Measurements from ENCODE around the gene TLR4.

Gene TLR4

GRCh38 chr9:117691367-117691766, 12.8 kb upstream of the TLR4 start:
- DNase-seq (ENCODE audit: extremely low spot score): no peak
- POLR2A ChIA-PET: no interaction called here
- CTCF ChIA-PET: no interaction called here

GRCh38 chr9:117696154-117696553, 8.0 kb upstream of the TLR4 start:
- DNase-seq (ENCODE audit: extremely low spot score): no peak
- ChIA-PET POLR2A (no interaction called here), CTCF (interaction anchor here (1.2 kb wide), 1 partner anchor 856 kb away, joined by 3 read pairs; no protein-coding TSS in a partner anchor)
- TF ChIP-seq HDGF (IDR thresholded peaks at IDR 0.05; ENCODE audit: borderline replicate concordance) (no peak), LEF1 (IDR thresholded peaks at IDR 0.05; ENCODE audit: borderline replicate concordance) (no peak), ARNT (IDR thresholded peaks at IDR 0.05) (no peak), L3MBTL2 (conservative IDR thresholded peaks at IDR 0.05) (no peak), ZNF384 (IDR thresholded peaks at IDR 0.05) (no peak), TARDBP (IDR thresholded peaks at IDR 0.05) (no peak), SP1 (IDR thresholded peaks at IDR 0.05) (no peak), SUZ12 (IDR thresholded peaks at IDR 0.05) (no peak)

More at GRCh38 chr9:117691367-117691766, 12.8 kb upstream of the TLR4 start:
- no peak for TF ChIP-seq PKNOX1 (IDR thresholded peaks at IDR 0.05)
- TF ChIP-seq LEF1 (IDR thresholded peaks at IDR 0.05; ENCODE audit: borderline replicate concordance): no peak
- TF ChIP-seq SP1 (IDR thresholded peaks at IDR 0.05): no peak
- TF ChIP-seq HDGF (IDR thresholded peaks at IDR 0.05; ENCODE audit: borderline replicate concordance): no peak
- TF ChIP-seq BHLHE40 (IDR thresholded peaks at IDR 0.05; ENCODE audit: borderline replicate concordance): no peak

GRCh38 chr9:117697046-117697445, 7.2 kb upstream of the TLR4 start:
- no peak for DNase-seq (ENCODE audit: extremely low spot score)
- ChIA-PET CTCF (interaction anchor here (1.2 kb wide), 1 partner anchor 855 kb away, joined by 3 read pairs; no protein-coding TSS in a partner anchor), POLR2A (no interaction called here)
- TF ChIP-seq NFRKB (IDR thresholded peaks at IDR 0.05) (no peak), L3MBTL2 (conservative IDR thresholded peaks at IDR 0.05) (no peak), PKNOX1 (IDR thresholded peaks at IDR 0.05) (no peak), TARDBP (IDR thresholded peaks at IDR 0.05) (no peak), ELF4 (IDR thresholded peaks at IDR 0.05) (no peak)

GRCh38 chr9:117703537-117703936, 666 bp upstream of the TLR4 start:
- DNase-seq (ENCODE audit: extremely low spot score): no peak
- CTCF ChIA-PET: no interaction called here
- TF ChIP-seq NFRKB (IDR thresholded peaks at IDR 0.05) (no peak), SUZ12 (IDR thresholded peaks at IDR 0.05) (no peak), ZNF384 (IDR thresholded peaks at IDR 0.05) (no peak), CTBP1 (IDR thresholded peaks at IDR 0.05; ENCODE audit: borderline replicate concordance) (no peak), PKNOX1 (IDR thresholded peaks at IDR 0.05) (no peak), BHLHE40 (IDR thresholded peaks at IDR 0.05; ENCODE audit: borderline replicate concordance) (no peak)
- POLR2A ChIA-PET: no interaction called here

GRCh38 chr9:117704597-117704996, 394 bp downstream of the TLR4 start:
- no peak for DNase-seq (ENCODE audit: extremely low spot score)
- POLR2A ChIA-PET: no interaction called here
- CTCF ChIA-PET: no interaction called here
- TF ChIP-seq BHLHE40 (IDR thresholded peaks at IDR 0.05; ENCODE audit: borderline replicate concordance) (no peak), PKNOX1 (IDR thresholded peaks at IDR 0.05) (no peak), ZNF384 (IDR thresholded peaks at IDR 0.05) (no peak), TARDBP (IDR thresholded peaks at IDR 0.05) (no peak), FOXM1 (IDR thresholded peaks at IDR 0.05; ENCODE audit: borderline replicate concordance) (no peak), SP1 (IDR thresholded peaks at IDR 0.05) (no peak), L3MBTL2 (conservative IDR thresholded peaks at IDR 0.05) (no peak), NFRKB (IDR thresholded peaks at IDR 0.05) (no peak), HDGF (IDR thresholded peaks at IDR 0.05; ENCODE audit: borderline replicate concordance) (no peak), FOXA1 (IDR thresholded peaks at IDR 0.05) (no peak), FOXK2 (IDR thresholded peaks at IDR 0.05) (no peak), CTBP1 (IDR thresholded peaks at IDR 0.05; ENCODE audit: borderline replicate concordance) (no peak)

- DNase-seq (ENCODE audit: extremely low spot score): no peak
- CTCF ChIA-PET: no interaction called here
- POLR2A ChIA-PET: no interaction called here
- no peak for TF ChIP-seq FOXA1 (IDR thresholded peaks at IDR 0.05)
- TF ChIP-seq HDGF (IDR thresholded peaks at IDR 0.05; ENCODE audit: borderline replicate concordance): no peak
- TF ChIP-seq ELF4 (IDR thresholded peaks at IDR 0.05): no peak
- no peak for TF ChIP-seq SP1 (IDR thresholded peaks at IDR 0.05)
- TF ChIP-seq FOXK2 (IDR thresholded peaks at IDR 0.05): no peak
- TF ChIP-seq LEF1 (IDR thresholded peaks at IDR 0.05; ENCODE audit: borderline replicate concordance): no peak
- TF ChIP-seq FOXM1 (IDR thresholded peaks at IDR 0.05; ENCODE audit: borderline replicate concordance): no peak
- no peak for TF ChIP-seq SUZ12 (IDR thresholded peaks at IDR 0.05)
- TF ChIP-seq ZNF384 (IDR thresholded peaks at IDR 0.05): no peak
- TF ChIP-seq PKNOX1 (IDR thresholded peaks at IDR 0.05): no peak
- TF ChIP-seq CTBP1 (IDR thresholded peaks at IDR 0.05; ENCODE audit: borderline replicate concordance): no peak
- TF ChIP-seq BHLHE40 (IDR thresholded peaks at IDR 0.05; ENCODE audit: borderline replicate concordance): no peak
Measured at GRCh38 chr9:117705386-117705785, 1.2 kb downstream of the TLR4 start.
